Activated T-cell treated with anti-CD3 and anti-CD28 coated beads, Interleukin-2, amount 50 U/mL, for 48 hours (primary cell): Measurements from ENCODE around the gene ZC3H4.
"Not testable (repeated sequence)": the region's sequence is repeated elsewhere in the genome, so short reads cannot be mapped to it uniquely, and the experiment has no call there.

Source experiments
- DNase-seq, 2 experiments: peaks; one replicate each; pipeline ENCODE4 v3.0.0-alpha.2; 2020

The ZC3H4 gene

DNA sequence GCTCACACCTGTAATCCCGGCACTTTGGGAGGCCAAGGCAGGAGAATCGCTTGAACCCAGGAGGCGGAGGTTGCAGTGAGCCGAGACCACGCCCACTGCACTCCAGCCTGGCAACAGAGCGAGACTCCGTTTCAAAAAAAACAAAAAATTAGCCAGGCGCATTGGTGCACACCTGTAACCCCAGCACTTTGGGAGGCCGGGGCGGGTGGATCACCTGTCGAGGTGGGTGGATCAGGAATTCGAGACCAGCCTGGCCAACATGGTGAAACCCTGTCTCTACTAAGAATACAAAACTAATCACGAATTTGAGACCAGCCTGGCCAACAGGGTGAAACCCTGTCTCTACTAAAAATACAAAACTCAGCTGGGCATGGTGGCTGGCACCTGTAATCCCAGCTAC lies 35.2 kb downstream of the ZC3H4 start:
- not testable (repeated sequence) for DNase-seq

GRCh38 chr19:47075941-47076340 lies 37.6 kb downstream of the ZC3H4 start:
- no peak for DNase-seq

GRCh38 chr19:47075179-47075810 lies 38.3 kb downstream of the ZC3H4 start:
- no peak for DNase-seq

DNA sequence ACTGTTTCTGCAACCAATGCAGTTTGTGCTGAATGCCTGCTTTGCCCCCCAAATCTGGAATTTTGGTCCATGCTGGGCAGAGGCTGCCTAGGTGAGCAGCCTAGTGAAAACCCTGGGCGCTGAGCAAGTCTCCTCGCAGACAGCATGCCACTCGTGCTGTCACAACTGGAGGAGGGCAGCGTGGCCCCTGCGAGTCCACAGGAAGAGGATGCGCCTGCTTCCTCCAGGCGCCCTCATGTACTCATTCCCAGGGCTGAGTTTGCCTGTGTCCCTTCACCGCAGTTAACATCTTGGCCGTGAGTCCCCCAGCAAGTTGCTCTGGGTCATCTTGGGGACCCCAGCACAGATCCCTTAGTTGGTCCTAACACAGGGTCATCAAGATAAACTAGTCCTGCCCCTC lies 39.0 kb downstream of the ZC3H4 start:
- no peak for DNase-seq

DNA sequence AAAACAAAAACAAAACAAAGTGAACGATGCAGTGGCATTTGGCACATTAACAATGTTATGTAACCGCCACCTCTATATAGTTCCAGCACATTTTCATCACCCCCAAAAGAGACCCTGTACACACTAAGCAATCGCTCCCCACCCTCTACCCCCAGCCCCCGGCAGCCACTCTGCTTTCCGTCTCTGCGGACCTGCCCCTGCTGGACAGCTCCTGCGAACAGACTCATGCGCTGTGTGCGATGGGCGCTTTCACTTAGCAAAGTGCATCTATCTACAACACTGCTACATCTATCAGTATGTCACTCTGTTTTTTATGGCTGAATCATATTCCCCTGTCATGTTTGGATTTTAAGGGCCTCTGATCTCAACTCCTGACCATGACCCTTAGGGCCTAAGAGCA lies 40.0 kb downstream of the ZC3H4 start:
- no peak for DNase-seq

GRCh38 chr19:47072323-47072722 lies 41.3 kb downstream of the ZC3H4 start:
- no peak for DNase-seq

DNA sequence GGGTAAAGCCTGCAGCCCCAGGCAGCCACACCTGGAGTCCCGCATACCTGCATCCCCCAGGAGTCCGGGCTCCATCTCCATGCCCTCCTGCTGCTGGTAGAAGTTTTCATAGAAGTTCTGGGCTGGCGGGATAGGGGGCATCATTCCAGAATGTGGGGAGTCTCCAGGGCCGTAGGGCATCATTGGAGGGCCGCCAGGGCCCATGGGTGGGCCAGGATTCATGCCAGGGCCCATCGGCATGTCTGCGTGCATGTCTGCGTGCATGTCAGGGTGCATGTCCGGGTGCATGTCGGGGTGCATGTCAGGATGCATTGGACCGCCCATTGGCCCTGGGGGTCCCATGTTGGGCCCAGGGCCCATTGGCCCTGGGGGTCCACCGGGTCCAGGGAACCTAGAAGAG lies 41.8 kb downstream of the ZC3H4 start:
- no peak for DNase-seq

DNA sequence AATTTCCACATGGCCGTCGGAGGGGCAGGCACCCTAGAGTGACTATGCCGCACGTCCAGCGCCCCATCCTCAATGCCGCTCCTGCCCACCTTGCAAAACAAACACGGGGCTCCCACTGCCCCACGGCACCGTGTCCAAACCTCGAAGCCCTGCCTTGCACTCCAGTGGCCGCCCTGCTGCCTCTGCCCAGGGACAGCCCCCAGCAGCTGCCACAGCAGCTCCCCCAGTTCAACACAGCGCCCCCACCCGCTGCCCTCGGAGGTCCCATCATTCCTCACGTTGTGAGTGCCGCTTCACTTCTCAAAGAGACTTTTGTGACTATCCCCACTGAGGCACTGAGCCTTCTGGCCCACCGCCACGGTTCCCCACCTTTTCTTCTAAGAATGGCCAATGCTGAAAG lies 42.8 kb downstream of the ZC3H4 start:
- DNase-seq: no peak

DNA sequence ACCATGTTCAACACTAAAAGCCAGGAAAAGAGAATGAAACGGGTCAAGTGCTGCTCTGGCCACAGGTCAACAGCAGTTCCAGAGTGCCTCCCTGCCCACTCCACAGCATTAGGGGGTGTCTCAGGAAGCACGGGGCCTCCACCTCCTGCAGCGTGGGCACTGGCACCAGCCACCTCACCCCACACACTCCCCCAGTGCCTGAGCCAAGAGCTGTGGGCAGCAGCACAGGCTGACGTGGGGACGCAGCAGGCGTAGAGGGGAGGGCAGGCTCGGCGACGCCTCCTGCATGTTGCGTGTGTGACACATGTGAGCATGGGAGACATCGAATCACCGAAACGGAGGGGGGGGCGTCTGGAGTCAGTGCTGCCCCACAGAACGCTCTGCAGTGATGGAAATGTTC lies 43.8 kb downstream of the ZC3H4 start:
- no peak for DNase-seq

DNA sequence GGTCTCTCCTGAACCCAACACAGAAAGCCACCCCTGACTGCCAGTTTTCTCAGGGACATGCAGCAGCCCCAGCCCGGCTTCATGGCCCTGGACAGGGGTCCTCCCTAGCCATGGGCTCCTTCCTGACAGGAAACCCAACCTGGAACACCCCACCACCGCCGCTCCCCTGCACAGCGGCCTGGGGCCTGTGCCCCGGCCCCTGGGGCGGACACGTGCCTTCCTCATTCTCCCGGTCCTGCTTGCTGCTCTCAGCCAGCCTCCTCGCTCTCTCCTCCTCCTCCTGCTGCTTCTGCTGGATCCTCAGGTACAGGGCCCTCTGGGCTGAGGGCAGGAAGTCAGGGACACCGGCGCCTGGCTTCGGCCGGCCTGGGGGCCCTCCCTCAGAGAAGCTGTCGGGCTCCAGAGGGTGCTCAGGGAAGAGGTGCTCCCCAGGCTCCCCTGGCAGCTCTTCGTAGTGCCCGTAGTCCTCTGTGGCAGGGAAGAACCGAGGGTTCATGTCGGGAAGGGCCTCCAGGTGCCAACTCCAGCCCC lies 44.6 kb downstream of the ZC3H4 start:
- DNase-seq: no peak

- DNase-seq: no peak
Measured at GRCh38 chr19:47068246-47068645, 45.3 kb downstream of the ZC3H4 start.

DNA sequence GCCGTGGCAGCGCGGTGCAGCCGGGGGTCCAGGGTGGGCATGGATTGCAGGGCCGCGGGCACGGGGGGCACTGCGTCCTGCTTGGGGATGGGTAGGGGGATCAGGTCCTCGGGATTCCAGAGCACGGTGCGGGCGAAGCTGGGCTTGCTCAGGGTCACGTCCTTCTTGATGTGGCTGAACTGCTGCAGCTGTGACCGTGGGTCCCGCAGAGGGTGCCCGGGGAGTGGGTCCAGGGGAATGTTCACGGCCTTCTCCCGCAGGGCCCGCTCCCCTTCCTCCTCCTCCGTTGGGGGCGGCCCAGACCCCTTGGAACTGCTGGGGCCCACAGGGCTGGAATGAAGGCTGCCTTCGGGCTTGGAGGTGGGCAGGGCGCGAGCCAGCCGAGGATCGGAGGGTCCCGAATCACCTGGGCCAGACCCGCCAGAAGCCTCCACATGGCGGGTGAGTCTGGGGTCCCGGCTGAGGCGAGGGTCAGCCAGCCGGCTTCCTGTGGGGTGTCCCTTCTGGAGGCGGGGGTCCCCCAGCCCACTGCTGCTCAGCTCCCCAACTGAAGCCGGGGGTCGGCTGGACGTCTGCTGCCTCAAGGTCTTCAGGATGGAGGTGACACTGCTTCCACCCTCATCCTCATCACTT lies 46.2 kb downstream of the ZC3H4 start:
- DNase-seq: no peak

DNA sequence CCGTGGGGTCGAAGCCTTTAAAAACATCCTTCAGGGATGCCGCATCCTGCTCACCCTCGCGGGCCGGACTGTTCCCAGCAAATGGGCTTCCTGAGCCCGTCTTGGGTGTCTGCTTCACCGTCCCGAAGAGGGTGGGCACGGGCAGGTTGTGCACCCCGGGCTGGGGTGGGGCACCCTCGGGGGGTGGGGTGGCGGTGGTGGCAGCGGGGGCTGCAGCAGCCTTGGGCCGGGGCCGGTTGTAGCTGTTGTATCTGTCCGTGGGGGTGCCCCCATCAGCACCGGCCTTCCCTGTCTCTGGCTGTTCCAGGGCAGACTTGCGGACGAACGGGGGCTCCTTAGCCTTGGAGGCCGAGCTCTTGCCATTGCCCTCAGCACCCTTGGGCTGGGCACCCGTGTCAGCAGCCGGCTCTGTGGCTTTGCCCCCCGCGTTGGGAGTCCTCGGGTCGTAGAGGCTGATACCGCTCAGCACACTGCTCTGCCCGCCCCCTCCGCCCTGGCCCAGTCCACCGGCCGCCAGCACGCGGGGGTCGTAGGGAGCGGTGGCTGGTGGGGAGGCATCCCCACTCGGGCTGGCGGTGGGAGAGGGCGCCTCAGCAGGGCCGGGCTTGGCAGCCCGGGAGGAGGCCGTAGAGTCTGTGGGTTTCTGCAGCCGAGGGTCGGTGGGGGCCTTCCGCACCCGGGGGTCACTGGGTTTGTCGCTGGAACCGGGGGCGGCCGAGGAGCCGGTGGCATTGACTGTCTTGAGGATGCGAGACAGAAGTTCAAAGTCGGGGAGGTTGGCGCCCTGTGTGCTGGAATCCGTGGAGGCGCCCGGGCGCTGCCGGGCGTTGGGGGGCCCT lies 47.0 kb downstream of the ZC3H4 start:
- DNase-seq: no peak

DNA sequence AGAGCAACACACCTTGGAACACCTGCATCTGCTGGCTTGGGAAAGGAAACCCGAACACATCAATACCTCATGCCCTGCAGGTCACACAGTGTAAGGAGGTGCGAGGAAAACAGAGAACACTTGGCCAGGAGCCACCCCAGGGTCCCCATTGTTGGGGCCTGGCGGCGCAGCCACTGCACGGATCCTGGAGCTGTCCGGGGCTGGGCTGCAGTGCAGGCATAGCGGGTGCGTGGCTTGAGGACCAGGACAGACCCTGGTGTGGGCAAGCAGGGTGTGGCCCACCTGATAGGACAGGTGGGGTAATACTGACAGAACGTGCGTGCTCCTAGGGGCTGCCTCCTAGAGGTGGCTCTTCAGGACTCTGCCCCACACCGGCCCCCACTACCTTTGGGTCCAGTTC lies 48.3 kb downstream of the ZC3H4 start:
- no peak for DNase-seq

DNA sequence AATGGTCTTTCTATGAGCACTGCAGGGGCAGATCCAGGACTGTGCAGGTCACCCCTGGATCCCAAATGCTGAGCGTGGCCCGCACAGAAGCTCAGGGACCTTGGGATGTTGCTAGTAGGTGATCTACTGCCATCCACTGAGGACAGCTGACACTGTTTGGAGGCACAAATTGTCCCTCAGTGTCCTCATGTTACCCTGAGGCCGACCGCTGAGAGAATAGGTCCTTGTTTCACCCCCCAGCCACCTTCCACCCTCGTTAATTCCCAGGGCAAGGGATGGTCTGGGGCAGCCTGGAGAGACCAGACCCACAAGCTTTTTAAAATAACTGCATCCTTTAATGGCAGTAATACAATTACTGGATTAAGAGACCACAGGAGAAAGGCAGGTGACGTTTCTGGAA lies 49.7 kb downstream of the ZC3H4 start:
- no peak for DNase-seq

DNA sequence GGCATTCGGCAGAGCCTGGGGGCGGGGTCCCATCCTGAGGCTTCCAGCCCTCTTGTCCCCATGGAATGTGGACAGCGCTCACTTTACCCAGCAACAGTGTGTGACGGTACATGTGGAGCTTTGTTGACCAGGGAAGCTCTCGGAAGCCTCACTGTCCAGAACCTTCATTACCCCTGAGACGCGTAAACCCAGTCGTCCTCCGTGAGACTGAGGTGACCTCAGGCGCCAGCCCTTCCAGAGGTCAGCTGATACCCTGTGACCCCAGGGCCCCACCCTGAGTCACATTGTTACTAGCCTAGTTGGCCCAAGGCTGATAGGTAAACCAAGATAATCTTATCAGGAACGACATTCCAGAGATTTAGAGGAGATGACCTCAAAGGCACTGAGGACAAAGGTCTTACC lies 55.0 kb downstream of the ZC3H4 start:
- DNase-seq: no peak

GRCh38 chr19:47057328-47057727 lies 56.2 kb downstream of the ZC3H4 start:
- no peak for DNase-seq

- DNase-seq: no peak
Measured at GRCh38 chr19:47056411-47056810, 57.2 kb downstream of the ZC3H4 start.

- not testable (repeated sequence) for DNase-seq
Measured at GRCh38 chr19:47050562-47050961, 63.0 kb downstream of the ZC3H4 start.

DNA sequence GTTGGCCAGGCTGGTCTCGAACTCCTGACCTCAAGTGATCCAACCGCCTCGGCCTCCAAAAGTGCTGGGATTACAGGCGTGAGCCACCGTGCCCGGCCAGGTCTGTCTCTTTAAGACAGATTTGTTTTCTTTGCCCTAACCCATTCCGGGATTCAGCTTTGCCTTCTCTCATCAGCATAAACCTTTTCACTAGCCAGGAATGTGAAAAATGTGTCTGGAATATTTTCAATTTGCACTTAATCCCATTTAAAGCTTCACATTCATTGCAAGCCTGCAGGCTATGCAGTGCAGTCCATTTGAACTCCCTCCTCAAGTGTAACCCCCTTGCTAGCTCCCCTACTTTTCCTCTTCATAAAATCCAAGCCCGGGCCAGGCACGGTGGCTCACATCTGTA lies 64.3 kb downstream of the ZC3H4 start:
- no peak for DNase-seq

- peak; percentile 82 to 85 for DNase-seq
Measured at GRCh38 chr19:47047763-47048405, 65.7 kb downstream of the ZC3H4 start.

- no peak for DNase-seq
Measured at GRCh38 chr19:47047272-47047762, 66.3 kb downstream of the ZC3H4 start.

- no peak for DNase-seq
Measured at GRCh38 chr19:47045867-47046470, 67.6 kb downstream of the ZC3H4 start.
